ENCODE results near the gene ITPR1. TPM values are rescaled to one million over a fixed set of nuclear protein-coding genes. Genes with fewer than 3 reads are reported as not detected.

Gene ITPR1
- total RNA-seq, 4 donors from 2014 or later, result 12.1 to 68.7 (median 25.6) TPM

- no peaks in the 10 kb centered on the region for H3K27me3 ChIP-seq
- H3K9me3 ChIP-seq, result peaks cover 0 to 5% (median 0%) of the 10 kb centered on the region in 3 donors
- no peak overlapping the region for H3K4me3 ChIP-seq
- intact Hi-C loops (cut with DNase I), result no loop called here
- no peak for DNase-seq
- TF ChIP-seq POLR2A (IDR thresholded peaks at IDR 0.05) (no peak), CTCF (IDR thresholded peaks at IDR 0.05) (no peak)
- peaks cover 18 to 34% (median 22%) of the 10 kb centered on the region in 3 donors for H3K4me1 ChIP-seq
- peaks cover 0 to 35% (median 6%) of the 10 kb centered on the region in 3 donors for H3K36me3 ChIP-seq
- H3K27ac ChIP-seq, result no peak overlapping the region
- 80 to 83% methylated on average over 7 to 10 of the region's 12 CpGs for WGBS, 2 donors
These were observed 275.4 kb downstream of the ITPR1 start for GRCh38 chr3:4768521-4768920.

GRCh38 chr3:4770561-4770960 is 277.4 kb downstream of the ITPR1 start:
- Histone ChIP-seq H3K36me3 (peaks cover 0 to 35% (median 6%) of the 10 kb centered on the region in 3 donors), H3K9me3 (peaks cover 0 to 5% (median 0%) of the 10 kb centered on the region in 3 donors), H3K27me3 (no peaks in the 10 kb centered on the region), H3K27ac (peak overlapping the region in 3 of 4 donors; percentile 77 to 90 (median 85)), H3K4me1 (peaks cover 20 to 54% (median 22%) of the 10 kb centered on the region in 3 donors), H3K4me3 (no peak overlapping the region)
- intact Hi-C loops (cut with DNase I), result no loop called here
- TF ChIP-seq CTCF (IDR thresholded peaks at IDR 0.05) (no peak), POLR2A (IDR thresholded peaks at IDR 0.05) (no peak)
- WGBS, 2 donors, result 84 to 91% methylated on average over 3 to 5 of the region's 5 CpGs
- DNase-seq, result no peak

DNA sequence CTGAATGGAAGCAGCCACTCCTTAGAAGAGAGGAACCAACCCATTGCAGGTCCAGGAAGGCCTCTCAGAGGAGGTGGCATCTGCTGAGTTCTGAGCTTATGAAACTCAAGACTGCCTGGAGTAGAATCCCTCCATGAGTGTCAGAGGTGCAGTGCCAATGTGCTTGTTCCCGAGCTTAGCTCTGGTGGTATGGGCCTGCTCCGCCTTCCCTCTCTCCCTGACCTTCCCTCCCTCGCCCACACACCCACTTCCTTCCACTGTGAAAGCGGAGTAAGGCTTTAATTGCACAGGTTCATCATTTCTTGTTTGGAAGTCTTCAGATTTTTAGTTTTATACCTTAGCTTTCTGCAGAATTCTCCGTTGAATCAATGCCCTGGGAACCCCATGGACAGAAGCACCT is 278.1 kb downstream of the ITPR1 start:
- no peaks in the 10 kb centered on the region for H3K27me3 ChIP-seq
- H3K36me3 ChIP-seq, result peaks cover 0 to 29% (median 6%) of the 10 kb centered on the region in 3 donors
- H3K27ac ChIP-seq, result peak overlapping the region in 3 of 4 donors; percentile 77 to 90 (median 85)
- WGBS, 2 donors, result 63 to 81% methylated on average over 5 of the region's 5 CpGs
- H3K4me1 ChIP-seq, result peaks cover 20 to 61% (median 25%) of the 10 kb centered on the region in 3 donors
- peaks cover 0 to 1% (median 0%) of the 10 kb centered on the region in 3 donors for H3K9me3 ChIP-seq
- DNase-seq, result no peak
- H3K4me3 ChIP-seq, result no peak overlapping the region
- intact Hi-C loops (cut with DNase I), result no loop called here
- no peak for TF ChIP-seq CTCF (IDR thresholded peaks at IDR 0.05)
- no peak for TF ChIP-seq POLR2A (IDR thresholded peaks at IDR 0.05)

- intact Hi-C loops (cut with DNase I), result no loop called here
- Histone ChIP-seq H3K9me3 (no peaks in the 10 kb centered on the region), H3K4me1 (peaks cover 22 to 72% (median 35%) of the 10 kb centered on the region in 3 donors), H3K4me3 (no peak overlapping the region), H3K36me3 (peaks cover 0 to 19% (median 6%) of the 10 kb centered on the region in 3 donors), H3K27me3 (no peaks in the 10 kb centered on the region), H3K27ac (peak overlapping the region; percentile 77 to 90 (median 82))
- WGBS, 2 donors, result 23 to 34% methylated on average over 2 to 4 of the region's 4 CpGs
- TF ChIP-seq CTCF (IDR thresholded peaks at IDR 0.05), result no peak
- no peak for TF ChIP-seq POLR2A (IDR thresholded peaks at IDR 0.05)
- DNase-seq, result peak; percentile 5
These were observed 279.1 kb downstream of the ITPR1 start for GRCh38 chr3:4772171-4772804.

DNA sequence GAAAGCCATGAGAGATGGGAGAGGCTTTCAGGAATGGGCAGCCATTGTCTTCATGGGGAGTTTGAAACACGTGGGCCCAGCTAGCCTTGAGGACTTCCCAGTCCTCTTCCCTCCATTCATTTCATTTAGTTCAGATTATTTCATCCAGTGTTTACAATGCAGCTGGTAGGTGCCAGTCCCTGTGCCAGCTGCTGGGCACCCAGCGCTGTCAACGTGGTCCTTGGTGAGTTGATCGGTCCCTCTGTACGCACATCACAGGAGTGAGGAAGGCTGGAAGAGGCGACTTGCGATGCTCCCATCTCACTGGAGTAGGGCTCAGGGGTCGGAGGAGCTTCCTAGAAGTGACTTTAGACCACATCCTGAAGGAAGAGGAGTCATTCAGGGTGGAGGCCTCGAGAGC is 279.7 kb downstream of the ITPR1 start:
- intact Hi-C loops (cut with DNase I), result no loop called here
- Histone ChIP-seq H3K4me1 (peaks cover 28 to 77% (median 40%) of the 10 kb centered on the region in 3 donors), H3K4me3 (no peak overlapping the region), H3K9me3 (no peaks in the 10 kb centered on the region), H3K27ac (peak overlapping the region; percentile 77 to 90 (median 82)), H3K36me3 (peaks cover 0 to 13% (median 6%) of the 10 kb centered on the region in 3 donors), H3K27me3 (no peaks in the 10 kb centered on the region)
- DNase-seq, result no peak
- 69 to 84% methylated on average over 3 to 6 of the region's 9 CpGs for WGBS, 2 donors
- no peak for TF ChIP-seq POLR2A (IDR thresholded peaks at IDR 0.05)
- TF ChIP-seq CTCF (IDR thresholded peaks at IDR 0.05), result no peak

Measured in esophagus squamous epithelium (tissue), 5 donors.